ENCODE data around the gene NACA.

NACA gene

GRCh38 chr12:56684745-56685359, 40.2 kb downstream of the NACA start:
- Histone ChIP-seq H3K4me1 (ENCODE audit: control insufficient read depth in 1 of 2, insufficient read depth in 2 of 2, low read length in 2 of 2) (peaks cover 10 to 30% of the 10 kb centered on the region in 2 donors), H3K4me3 (ENCODE audit: low read depth in 1 of 2, low read length in 2 of 2) (peak overlapping the region; percentile 61 to 98)

GRCh38 chr12:56682323-56682722, 42.8 kb downstream of the NACA start:
- H3K4me1 ChIP-seq (ENCODE audit: control insufficient read depth in 1 of 2, insufficient read depth in 2 of 2, low read length in 2 of 2) = peaks cover 10 to 44% of the 10 kb centered on the region in 2 donors
- H3K9me3 ChIP-seq (ENCODE audit: control insufficient read depth in 1 of 2, low read length in 2 of 2) = no peaks in the 10 kb centered on the region
- no peaks in the 10 kb centered on the region for H3K27me3 ChIP-seq (ENCODE audit: low read depth, low read length)
- H3K4me3 ChIP-seq (ENCODE audit: low read depth in 1 of 2, low read length in 2 of 2) = no peak overlapping the region
- H3K27ac ChIP-seq (ENCODE audit: low read length) = no peak overlapping the region
- H3K36me3 ChIP-seq (ENCODE audit: control insufficient read depth in 1 of 2, insufficient read depth in 2 of 2, low read length in 2 of 2) = peaks cover 0 to 1% of the 10 kb centered on the region in 2 donors

More at GRCh38 chr12:56684745-56685359, 40.2 kb downstream of the NACA start:
- Histone ChIP-seq H3K36me3 (ENCODE audit: control insufficient read depth in 1 of 2, insufficient read depth in 2 of 2, low read length in 2 of 2) (peaks cover 0 to 9% of the 10 kb centered on the region in 2 donors), H3K27ac (ENCODE audit: low read length) (peak overlapping the region; percentile 90), H3K27me3 (ENCODE audit: low read depth, low read length) (no peaks in the 10 kb centered on the region), H3K9me3 (ENCODE audit: control insufficient read depth in 1 of 2, low read length in 2 of 2) (no peaks in the 10 kb centered on the region)

GRCh38 chr12:56679883-56680575, 45.1 kb downstream of the NACA start:
- Histone ChIP-seq H3K27me3 (ENCODE audit: low read depth, low read length) (no peaks in the 10 kb centered on the region), H3K36me3 (ENCODE audit: control insufficient read depth in 1 of 2, insufficient read depth in 2 of 2, low read length in 2 of 2) (no peaks in the 10 kb centered on the region), H3K4me1 (ENCODE audit: control insufficient read depth in 1 of 2, insufficient read depth in 2 of 2, low read length in 2 of 2) (peaks cover 9 to 44% of the 10 kb centered on the region in 2 donors), H3K9me3 (ENCODE audit: control insufficient read depth in 1 of 2, low read length in 2 of 2) (no peaks in the 10 kb centered on the region), H3K4me3 (ENCODE audit: low read depth in 1 of 2, low read length in 2 of 2) (no peak overlapping the region), H3K27ac (ENCODE audit: low read length) (no peak overlapping the region)

- Histone ChIP-seq H3K4me3 (ENCODE audit: low read depth in 1 of 2, low read length in 2 of 2) (no peak overlapping the region), H3K36me3 (ENCODE audit: control insufficient read depth in 1 of 2, insufficient read depth in 2 of 2, low read length in 2 of 2) (no peaks in the 10 kb centered on the region), H3K27ac (ENCODE audit: low read length) (no peak overlapping the region), H3K9me3 (ENCODE audit: control insufficient read depth in 1 of 2, low read length in 2 of 2) (no peaks in the 10 kb centered on the region), H3K27me3 (ENCODE audit: low read depth, low read length) (no peaks in the 10 kb centered on the region), H3K4me1 (ENCODE audit: control insufficient read depth in 1 of 2, insufficient read depth in 2 of 2, low read length in 2 of 2) (peaks cover 0 to 34% of the 10 kb centered on the region in 2 donors)
Observed at GRCh38 chr12:56678852-56679251, 46.2 kb downstream of the NACA start.

GRCh38 chr12:56677680-56678079, 47.4 kb downstream of the NACA start:
- H3K9me3 ChIP-seq (ENCODE audit: control insufficient read depth in 1 of 2, low read length in 2 of 2) = no peaks in the 10 kb centered on the region
- H3K4me1 ChIP-seq (ENCODE audit: control insufficient read depth in 1 of 2, insufficient read depth in 2 of 2, low read length in 2 of 2) = peaks cover 0 to 38% of the 10 kb centered on the region in 2 donors
- H3K4me3 ChIP-seq (ENCODE audit: low read depth in 1 of 2, low read length in 2 of 2) = no peak overlapping the region
- H3K36me3 ChIP-seq (ENCODE audit: control insufficient read depth in 1 of 2, insufficient read depth in 2 of 2, low read length in 2 of 2) = no peaks in the 10 kb centered on the region
- H3K27me3 ChIP-seq (ENCODE audit: low read depth, low read length) = no peaks in the 10 kb centered on the region
- no peak overlapping the region for H3K27ac ChIP-seq (ENCODE audit: low read length)

- H3K36me3 ChIP-seq (ENCODE audit: control insufficient read depth in 1 of 2, insufficient read depth in 2 of 2, low read length in 2 of 2) = no peaks in the 10 kb centered on the region
- no peak overlapping the region for H3K27ac ChIP-seq (ENCODE audit: low read length)
- H3K9me3 ChIP-seq (ENCODE audit: control insufficient read depth in 1 of 2, low read length in 2 of 2) = no peaks in the 10 kb centered on the region
- no peaks in the 10 kb centered on the region for H3K27me3 ChIP-seq (ENCODE audit: low read depth, low read length)
- H3K4me1 ChIP-seq (ENCODE audit: control insufficient read depth in 1 of 2, insufficient read depth in 2 of 2, low read length in 2 of 2) = peaks cover 0 to 38% of the 10 kb centered on the region in 2 donors
- H3K4me3 ChIP-seq (ENCODE audit: low read depth in 1 of 2, low read length in 2 of 2) = no peak overlapping the region
Observed at GRCh38 chr12:56676851-56677580, 48.1 kb downstream of the NACA start.

- no peak overlapping the region for H3K27ac ChIP-seq (ENCODE audit: low read length)
- no peaks in the 10 kb centered on the region for H3K9me3 ChIP-seq (ENCODE audit: control insufficient read depth in 1 of 2, low read length in 2 of 2)
- H3K4me3 ChIP-seq (ENCODE audit: low read depth in 1 of 2, low read length in 2 of 2) = no peak overlapping the region
- no peaks in the 10 kb centered on the region for H3K27me3 ChIP-seq (ENCODE audit: low read depth, low read length)
- H3K36me3 ChIP-seq (ENCODE audit: control insufficient read depth in 1 of 2, insufficient read depth in 2 of 2, low read length in 2 of 2) = peaks cover 30 to 35% of the 10 kb centered on the region in 2 donors
- H3K4me1 ChIP-seq (ENCODE audit: control insufficient read depth in 1 of 2, insufficient read depth in 2 of 2, low read length in 2 of 2) = peaks cover 0 to 9% of the 10 kb centered on the region in 2 donors
Observed at GRCh38 chr12:56671608-56672007, 53.5 kb downstream of the NACA start.

- no peaks in the 10 kb centered on the region for H3K27me3 ChIP-seq (ENCODE audit: low read depth, low read length)
- H3K4me3 ChIP-seq (ENCODE audit: low read depth in 1 of 2, low read length in 2 of 2) = no peak overlapping the region
- H3K36me3 ChIP-seq (ENCODE audit: control insufficient read depth in 1 of 2, insufficient read depth in 2 of 2, low read length in 2 of 2) = peaks cover 37 to 43% of the 10 kb centered on the region in 2 donors
- no peak overlapping the region for H3K27ac ChIP-seq (ENCODE audit: low read length)
- peaks cover 0 to 5% of the 10 kb centered on the region in 2 donors for H3K4me1 ChIP-seq (ENCODE audit: control insufficient read depth in 1 of 2, insufficient read depth in 2 of 2, low read length in 2 of 2)
- H3K9me3 ChIP-seq (ENCODE audit: control insufficient read depth in 1 of 2, low read length in 2 of 2) = no peaks in the 10 kb centered on the region
Observed at GRCh38 chr12:56670836-56671235, 54.3 kb downstream of the NACA start.

- Histone ChIP-seq H3K9me3 (ENCODE audit: control insufficient read depth in 1 of 2, low read length in 2 of 2) (no peaks in the 10 kb centered on the region), H3K27ac (ENCODE audit: low read length) (no peak overlapping the region), H3K27me3 (ENCODE audit: low read depth, low read length) (no peaks in the 10 kb centered on the region), H3K4me1 (ENCODE audit: control insufficient read depth in 1 of 2, insufficient read depth in 2 of 2, low read length in 2 of 2) (peaks cover 0 to 4% of the 10 kb centered on the region in 2 donors), H3K36me3 (ENCODE audit: control insufficient read depth in 1 of 2, insufficient read depth in 2 of 2, low read length in 2 of 2) (peaks cover 48 to 52% of the 10 kb centered on the region in 2 donors), H3K4me3 (ENCODE audit: low read depth in 1 of 2, low read length in 2 of 2) (no peak overlapping the region)
Observed at GRCh38 chr12:56668197-56668457, 57.0 kb downstream of the NACA start.

All from muscle layer of duodenum (tissue), 2 donors.